Right ventricle myocardium inferior (tissue), 1 donor: ENCODE measurements around the gene TIMM44. TPM values are rescaled to one million over a fixed set of nuclear protein-coding genes. Genes with fewer than 3 reads are reported as not detected.
"Not testable (repeated sequence)": the region's sequence is repeated elsewhere in the genome, so short reads cannot be mapped to it uniquely, and the experiment has no call there.

Source experiments
- ATAC-seq: fragments of 200-7000 bp; cut with Tn5 transposase; one replicate; pipeline ENCODE4 v1.9.1; 2020; ENCODE audit warnings: mild to moderate bottlenecking, moderate library complexity
- DNase-seq: peaks from one replicate; pipeline ENCODE4 v3.0.0; 2021; ENCODE audit errors: missing footprints
- intact Hi-C: fragments of 100-400 bp; cut with DNase I; formaldehyde crosslinking; loops from one replicate; pipeline ENCODE4 v1.11.0; 2022
- total RNA-seq: library from RNA; stranded (reverse); fragmentation: NEBNext Ultra II Directional; extraction: Animal tissue kit (Norgen Biotek cat#: 25700); gene quantifications from one replicate; pipeline ENCODE4 v1.2.1, GENCODE V29; 2021
- donor health status: DM: no; HTN: yes; CAD: no; lungs with severe emphysema.

Gene TIMM44
- total RNA-seq, 1 donor from 2014 or later: 111 TPM

DNA sequence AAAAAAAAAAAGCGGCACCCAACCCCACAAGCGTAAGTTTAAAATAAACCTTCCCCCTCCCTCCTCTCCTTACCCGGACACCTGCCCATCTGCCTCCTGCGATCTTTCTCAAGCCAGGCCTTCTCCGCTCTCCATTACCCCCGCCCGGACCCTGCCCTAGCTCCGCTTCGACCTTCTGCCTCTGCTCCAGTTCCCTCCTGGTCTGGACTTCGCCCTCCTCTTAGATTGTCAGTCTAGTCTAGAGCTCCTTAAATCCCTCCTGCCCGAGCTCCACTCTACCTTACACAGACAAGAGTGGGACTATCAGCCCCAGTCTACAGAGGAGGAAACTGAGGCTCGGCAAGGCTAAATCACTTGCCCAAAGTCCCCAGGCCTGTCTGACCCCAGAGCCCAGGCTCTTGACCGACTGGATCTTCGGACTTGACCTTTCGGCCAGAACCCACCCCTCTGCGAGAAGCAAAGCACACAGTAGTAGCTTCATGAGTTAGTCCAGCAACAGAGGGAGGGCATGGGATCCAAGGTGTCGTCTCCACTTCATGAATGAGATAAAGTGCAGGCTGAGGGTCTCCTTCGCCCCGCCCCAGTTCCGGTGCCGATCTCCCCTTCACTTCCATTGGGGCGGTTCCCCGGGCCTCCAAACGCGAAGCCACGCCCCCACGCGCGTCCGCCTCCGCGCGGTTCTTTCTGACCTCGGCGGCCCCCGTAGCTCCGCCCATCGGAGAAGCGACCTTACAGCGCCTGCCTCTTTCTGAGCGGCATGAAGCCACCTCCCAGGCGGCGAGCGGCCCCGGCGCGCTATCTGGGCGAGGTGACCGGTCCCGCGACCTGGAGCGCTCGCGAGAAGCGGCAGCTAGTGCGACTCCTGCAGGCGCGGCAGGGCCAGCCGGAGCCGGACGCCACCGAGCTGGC is 23.6 kb downstream of the TIMM44 start, which contains the start of gene SNAPC2:
Gene SNAPC2 (plus strand): TSS at position 729 of the 909 bp plus-strand sequence. CDS start 29 bp downstream, at position 758.
- intact Hi-C loops: loop anchor here (1.0 to 2.0 kb wide), 3 partner anchors 17 to 594 kb away; partner anchors contain the start of genes MAP2K7, TIMM44 and ZNF414
- ATAC-seq: peak; percentile 72

DNA sequence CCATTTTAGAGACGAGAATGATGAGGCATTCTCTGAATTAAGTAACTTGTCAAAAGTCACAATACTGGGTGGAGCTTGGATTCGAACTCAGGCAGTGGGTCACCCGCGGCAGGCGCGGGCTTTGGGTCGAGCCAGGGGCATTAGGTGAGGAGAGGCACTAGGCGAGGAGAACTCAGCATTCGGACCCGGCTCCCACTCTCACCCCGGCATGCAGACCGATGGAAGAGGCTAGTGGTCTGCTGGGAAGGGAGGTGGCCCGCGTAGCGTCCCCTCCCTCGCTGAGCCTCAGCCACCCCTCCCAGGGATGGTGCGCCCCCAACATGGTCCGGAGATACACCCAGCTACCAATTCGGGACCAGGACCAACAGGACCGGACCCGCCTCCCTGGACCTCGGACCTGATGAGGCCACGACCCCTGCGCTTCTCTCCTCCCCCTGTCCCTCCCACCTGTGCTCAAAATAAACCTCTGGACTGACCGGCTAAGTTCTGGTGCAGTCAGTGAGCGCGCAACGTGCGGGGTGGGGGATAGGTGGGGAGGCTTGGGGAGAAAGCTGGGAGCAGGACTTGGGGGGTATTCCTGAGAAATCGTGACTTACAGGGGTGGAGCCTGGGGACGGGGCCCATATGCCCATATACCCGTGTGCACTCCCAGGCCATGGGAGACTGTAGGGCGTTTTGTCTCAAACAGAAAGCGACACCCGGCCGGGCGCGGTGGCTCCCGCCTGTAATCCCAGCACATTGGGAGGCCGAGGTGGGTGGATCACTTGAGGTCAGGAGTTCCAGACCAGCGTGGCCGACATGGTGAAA is 24.6 kb downstream of the TIMM44 start:
- ATAC-seq (no peak), DNase-seq (no peak)
- intact Hi-C loops: no loop called here

More for the DNA sequence above, 23.6 kb downstream of the TIMM44 start, which contains the start of gene SNAPC2:
- peak; percentile 99 for DNase-seq

DNA sequence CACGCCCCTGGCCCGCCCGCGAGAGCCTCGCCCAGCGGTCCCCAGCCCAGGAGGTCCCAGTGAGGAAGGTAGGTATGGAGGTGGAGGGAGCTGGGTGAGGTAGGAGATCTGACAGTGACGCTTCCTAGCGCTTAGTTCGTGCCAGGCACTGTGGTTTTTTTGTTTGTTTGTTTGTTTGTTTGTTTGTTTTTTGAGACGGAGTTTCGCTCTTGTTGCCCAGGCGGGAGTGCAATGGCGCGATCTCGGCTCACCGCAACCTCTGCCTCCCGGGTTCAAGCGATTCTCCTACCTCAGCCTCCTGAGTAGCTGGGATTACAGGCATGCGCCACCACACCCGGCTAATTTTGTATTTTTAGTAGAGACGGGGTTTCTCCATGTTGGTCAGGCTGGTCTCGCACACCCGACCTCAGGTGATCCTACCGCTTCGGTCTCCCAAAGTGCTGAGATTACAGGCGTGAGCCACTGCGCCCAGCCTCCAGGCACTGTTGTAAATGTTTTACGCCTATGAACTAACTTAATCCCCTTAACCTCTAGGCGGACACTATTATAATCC is 25.3 kb downstream of the TIMM44 start:
- intact Hi-C loops, ATAC-seq, DNase-seq: not testable (repeated sequence)

DNA sequence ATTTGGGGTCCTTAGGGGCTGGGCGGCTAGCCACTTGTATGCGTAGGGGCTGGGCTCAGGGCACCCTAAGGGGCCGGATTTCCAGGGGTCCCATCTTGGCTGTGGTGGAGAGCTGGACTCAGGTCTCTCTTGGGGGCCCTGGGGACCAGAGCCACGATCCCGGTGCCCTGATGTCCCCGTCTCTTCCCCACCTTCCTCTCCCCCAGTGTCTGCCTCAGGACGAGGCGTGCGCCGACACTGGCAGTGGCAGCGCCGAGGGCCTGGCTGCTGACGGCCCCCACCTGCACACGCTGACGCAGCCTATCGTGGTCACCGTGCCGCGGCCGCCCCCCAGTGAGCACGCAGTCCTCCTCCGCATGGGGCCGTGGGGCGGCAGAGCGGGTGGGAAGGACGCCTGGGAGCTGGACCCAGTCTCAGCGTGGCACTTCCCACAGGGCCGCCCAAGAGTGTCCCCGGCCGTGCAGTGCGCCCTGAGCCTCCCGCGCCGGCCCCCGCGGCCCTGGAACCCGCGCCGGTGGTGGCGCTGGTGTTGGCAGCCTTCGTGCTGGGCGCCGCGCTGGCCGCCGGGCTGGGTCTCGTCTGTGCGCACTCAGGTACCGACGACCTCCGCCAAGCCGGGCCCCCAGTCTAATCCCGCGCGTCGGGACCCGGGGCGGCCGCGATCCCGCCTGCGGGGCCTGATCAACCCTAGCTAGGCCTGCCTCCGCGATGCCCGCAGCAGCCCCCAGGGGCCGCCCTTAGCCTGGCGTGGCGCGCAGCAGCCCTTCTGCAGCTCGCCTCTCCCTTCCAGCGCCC is 26.0 kb downstream of the TIMM44 start:
- intact Hi-C loops: no loop called here
- DNase-seq: no peak
- ATAC-seq: no peak

- intact Hi-C loops: no loop called here
- no peak for DNase-seq
- ATAC-seq: no peak
Observed at GRCh38 chr19:7916955-7917266, 26.6 kb downstream of the TIMM44 start.

DNA sequence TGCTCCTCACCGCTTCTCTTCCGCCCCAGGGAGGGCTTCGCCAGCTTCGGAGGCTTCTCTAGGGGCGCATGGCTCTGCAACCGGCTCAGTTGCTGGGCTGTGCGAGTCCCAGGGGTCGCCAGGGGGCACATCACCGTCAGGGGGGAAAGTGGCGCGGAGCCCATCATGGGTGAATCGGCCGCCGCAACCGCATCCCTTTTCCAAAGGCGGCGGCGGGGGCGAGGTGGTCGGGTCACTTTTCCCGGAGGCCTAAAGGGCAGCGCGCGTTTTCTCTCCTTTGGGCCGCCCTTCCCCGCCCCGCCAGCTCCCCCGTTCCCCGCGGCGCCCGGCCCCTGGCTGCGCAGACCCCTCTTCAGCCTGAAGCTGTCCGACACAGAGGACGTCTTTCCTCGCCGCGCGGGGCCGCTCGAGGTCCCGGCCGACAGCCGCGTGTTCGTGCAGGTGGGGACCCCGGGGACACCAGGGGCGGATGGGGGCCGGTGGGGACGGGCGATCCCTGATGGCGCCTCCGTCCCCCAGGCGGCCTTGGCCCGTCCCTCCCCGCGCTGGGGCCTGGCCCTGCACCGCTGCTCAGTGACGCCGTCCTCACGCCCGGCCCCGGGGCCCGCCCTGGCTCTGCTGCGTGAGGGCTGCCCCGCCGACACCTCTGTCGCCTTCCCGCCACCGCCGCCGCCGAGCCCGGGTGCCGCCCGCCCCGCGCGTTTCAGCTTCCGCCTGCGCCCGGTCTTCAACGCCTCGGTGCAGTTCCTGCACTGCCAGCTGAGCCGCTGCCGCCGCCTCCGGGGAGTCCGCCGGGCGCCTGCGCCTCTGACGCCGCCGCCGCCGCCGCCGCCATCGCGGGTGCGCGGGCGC is 27.1 kb downstream of the TIMM44 start:
- intact Hi-C loops: no loop called here
- DNase-seq (no peak), ATAC-seq (no peak)

DNA sequence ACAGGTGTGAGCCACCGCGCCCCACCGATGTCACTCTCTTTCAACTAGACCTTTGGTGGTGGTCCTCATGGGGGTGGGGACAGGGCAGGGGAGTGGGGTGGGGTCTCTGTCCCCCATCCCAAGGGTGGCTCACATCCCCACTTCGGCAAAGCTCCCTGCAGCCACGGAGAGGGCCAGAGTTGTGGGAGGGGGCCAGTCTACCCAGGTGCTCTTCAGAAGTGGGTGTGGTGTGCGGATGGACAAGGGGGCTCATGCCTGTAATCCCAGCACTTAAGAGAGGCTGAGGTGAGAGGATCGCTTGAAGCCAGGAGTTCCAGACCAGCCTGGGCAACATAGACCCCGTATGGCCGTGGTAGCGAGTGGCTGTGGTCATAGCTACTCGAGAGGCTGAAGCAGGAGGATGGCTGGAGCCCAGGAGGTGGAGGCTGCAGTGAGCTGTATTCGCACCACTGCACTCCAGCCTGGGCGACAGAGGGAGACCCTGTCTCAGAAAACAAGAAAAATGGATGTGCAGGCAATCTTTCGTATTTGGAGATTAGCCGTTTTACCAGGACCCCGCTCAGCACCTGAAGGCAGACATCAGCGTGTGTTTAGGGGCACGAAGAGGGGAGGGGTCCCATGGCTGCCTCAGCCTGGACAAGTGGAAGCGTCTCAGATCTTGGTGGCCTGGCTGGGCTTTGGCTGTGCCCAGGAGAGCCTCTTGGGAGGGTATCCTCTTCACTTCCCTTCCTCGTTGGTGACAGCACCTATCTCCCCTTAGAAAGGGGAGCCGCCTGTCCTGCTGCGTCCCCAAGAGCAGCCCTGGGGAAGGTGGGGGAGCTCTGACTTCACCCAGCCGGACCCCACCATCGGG is 28.0 kb downstream of the TIMM44 start:
- ATAC-seq (no peak), DNase-seq (no peak)
- intact Hi-C loops: no loop called here

DNA sequence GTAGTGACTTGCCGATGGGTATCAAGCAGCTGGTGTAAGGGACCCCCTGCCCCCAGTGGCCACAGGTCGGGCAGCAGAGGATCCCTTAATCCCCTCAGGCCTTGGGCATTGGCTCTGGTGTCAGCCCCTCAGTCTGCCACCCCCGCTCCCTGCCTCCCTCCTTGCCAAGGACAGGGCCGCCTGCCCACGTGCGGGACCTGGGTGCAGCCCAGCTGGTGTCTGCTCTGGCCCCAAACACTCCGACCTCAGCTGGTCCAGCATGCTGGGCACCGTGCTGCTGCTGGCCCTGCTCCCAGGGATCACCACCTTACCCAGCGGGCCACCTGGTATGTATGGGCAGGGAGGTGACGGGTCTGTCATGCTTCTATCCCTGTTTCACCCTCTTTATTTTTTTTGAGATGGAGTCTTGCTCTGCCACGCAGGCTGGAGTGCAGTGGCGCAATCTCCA is 28.8 kb downstream of the TIMM44 start, which contains the start of gene TGFBR3L:
Gene TGFBR3L (plus strand): TSS at position 233 of the 448 bp plus-strand sequence.
- no peak for ATAC-seq
- intact Hi-C loops: no loop called here
- no peak for DNase-seq

DNA sequence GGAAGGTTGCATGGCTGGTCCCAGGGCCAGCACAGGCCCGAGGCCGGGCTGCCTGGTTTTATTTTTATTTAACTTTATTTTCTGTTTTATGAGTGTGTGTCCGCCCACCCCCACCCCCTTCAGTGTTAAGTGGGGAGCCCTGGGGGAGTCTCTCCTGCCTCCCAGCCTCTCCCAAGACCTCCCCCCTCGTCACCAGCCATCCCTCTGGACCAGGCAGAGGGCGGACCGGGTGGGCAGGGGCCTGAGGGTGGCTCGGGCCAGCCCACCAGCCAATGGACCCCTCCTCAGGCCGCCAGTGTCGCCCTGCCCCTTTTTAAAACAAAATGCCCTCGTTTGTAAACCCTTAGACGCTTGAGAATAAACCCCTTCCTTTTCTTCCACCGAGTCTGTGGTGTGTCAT is 29.4 kb downstream of the TIMM44 start:
- ATAC-seq: no peak
- intact Hi-C loops: no loop called here
- DNase-seq: no peak

DNA sequence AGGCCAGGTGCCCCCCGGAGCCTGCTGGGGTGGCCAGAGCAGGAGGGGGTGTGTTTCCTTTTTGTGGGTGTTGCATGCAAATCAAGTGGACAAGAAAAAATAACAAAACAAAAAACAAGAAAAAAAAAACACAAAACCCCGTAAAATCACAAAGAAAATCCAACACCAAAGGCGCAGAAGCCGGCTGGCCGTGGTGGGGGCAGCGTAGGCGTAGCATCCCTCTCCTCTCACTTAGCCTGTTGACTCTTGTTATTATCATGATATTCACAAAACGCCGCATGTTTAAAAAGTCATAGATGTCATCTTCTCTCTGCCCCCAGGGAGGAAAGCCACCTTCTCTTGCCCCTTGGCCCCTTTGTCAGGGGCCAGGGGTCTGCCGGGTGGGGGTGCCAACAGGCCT is 29.8 kb downstream of the TIMM44 start:
- ATAC-seq (no peak), DNase-seq (no peak)
- intact Hi-C loops: no loop called here

- intact Hi-C loops: no loop called here
- ATAC-seq: no peak
- no peak for DNase-seq
Observed at GRCh38 chr19:7912697-7913564, 30.5 kb downstream of the TIMM44 start.

GRCh38 chr19:7912144-7912696 is 31.2 kb downstream of the TIMM44 start:
- DNase-seq (no peak), ATAC-seq (no peak)
- intact Hi-C loops: no loop called here

DNA sequence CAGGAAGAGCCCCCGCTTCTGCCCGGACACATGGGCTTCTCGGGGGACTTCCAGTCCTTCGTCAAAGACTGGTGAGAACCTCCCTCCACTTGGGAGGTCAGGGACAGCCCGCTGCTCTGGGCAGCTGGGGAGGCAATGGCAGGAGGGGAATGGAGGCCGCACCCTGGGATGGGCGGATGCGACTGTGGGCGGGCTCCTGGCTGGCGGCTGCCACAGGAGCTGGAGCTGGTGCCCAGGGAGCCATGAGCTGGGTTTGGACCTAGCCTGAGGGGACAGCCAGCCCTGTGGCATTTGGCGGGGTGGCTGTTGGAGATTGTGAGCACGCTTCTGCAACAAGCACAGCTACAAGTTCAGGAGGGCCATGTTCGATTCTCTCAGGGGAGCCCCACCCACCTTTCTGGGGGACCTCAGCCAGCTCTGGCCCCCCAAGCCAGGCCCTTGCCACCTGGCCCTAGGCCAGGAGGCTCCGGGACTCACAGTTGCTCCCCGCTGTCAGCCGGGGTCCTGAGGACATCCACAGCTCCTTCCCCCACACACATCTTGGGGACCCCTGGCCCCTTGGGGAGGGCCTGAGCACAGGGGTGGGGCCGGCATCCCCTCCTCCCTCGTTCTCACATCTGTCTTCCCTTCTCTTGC is 31.8 kb downstream of the TIMM44 start:
- DNase-seq: no peak
- no peak for ATAC-seq
- intact Hi-C loops: no loop called here

DNA sequence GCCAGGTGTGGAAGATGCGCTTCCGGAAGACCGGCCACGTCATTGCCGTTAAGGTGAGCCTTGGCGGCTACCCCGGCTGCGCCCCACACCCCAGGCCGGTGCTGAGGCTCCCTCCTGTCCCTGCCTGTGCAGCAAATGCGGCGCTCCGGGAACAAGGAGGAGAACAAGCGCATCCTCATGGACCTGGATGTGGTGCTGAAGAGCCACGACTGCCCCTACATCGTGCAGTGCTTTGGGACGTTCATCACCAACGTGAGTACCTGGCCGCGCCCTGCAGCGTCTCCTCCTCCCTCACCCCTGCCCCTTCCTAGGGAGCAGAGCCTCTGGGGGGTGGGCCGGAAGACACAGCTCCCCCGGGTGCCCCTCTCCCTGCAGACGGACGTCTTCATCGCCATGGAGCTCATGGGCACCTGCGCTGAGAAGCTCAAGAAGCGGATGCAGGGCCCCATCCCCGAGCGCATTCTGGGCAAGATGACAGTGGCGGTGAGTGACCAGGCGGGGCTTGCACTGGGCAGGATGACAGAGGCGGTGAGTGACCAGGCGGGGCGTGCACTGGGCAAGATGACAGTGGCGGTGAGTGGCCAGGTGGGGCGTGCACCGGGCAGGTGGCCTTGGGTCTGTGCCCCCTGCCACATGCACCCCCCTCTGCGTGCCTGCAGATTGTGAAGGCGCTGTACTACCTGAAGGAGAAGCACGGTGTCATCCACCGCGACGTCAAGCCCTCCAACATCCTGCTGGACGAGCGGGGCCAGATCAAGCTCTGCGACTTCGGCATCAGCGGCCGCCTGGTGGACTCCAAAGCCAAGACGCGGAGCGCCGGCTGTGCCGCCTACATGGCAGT is 32.9 kb downstream of the TIMM44 start:
- DNase-seq (no peak), ATAC-seq (no peak)
- intact Hi-C loops: no loop called here
